HG02798 (cell line): ENCODE data around the gene FNDC3B.
"Not testable (repeated sequence)": the region's sequence is repeated elsewhere in the genome, so short reads cannot be mapped to it uniquely, and the experiment has no call there.

Source experiments
- ATAC-seq: cut with Tn5 transposase; IDR thresholded peaks from one replicate; pipeline ENCODE4 v1.9.1; 2021; ENCODE audit warnings: mild to moderate bottlenecking; ENCODE audit not compliant: unreplicated experiment, poor library complexity

Gene FNDC3B

GRCh38 chr3:172225215-172225707 is 185.9 kb downstream of the FNDC3B start:
- no peak for ATAC-seq

- no peak for ATAC-seq
These were observed 187.5 kb downstream of the FNDC3B start for GRCh38 chr3:172226831-172227230.

GRCh38 chr3:172227340-172228035 is 188.1 kb downstream of the FNDC3B start:
- ATAC-seq, result no peak

GRCh38 chr3:172228036-172228415 is 188.6 kb downstream of the FNDC3B start:
- no peak for ATAC-seq

GRCh38 chr3:172229462-172229861 is 190.1 kb downstream of the FNDC3B start:
- no peak for ATAC-seq

- ATAC-seq, result no peak
These were observed 192.0 kb downstream of the FNDC3B start for GRCh38 chr3:172231318-172231901.

- ATAC-seq, result no peak
These were observed 193.3 kb downstream of the FNDC3B start for GRCh38 chr3:172232579-172233212.

- no peak for ATAC-seq
These were observed 194.3 kb downstream of the FNDC3B start for GRCh38 chr3:172233474-172234277.

- ATAC-seq, result no peak
These were observed 196.3 kb downstream of the FNDC3B start for GRCh38 chr3:172235698-172236097.

GRCh38 chr3:172236771-172237742 is 197.7 kb downstream of the FNDC3B start:
- no peak for ATAC-seq

GRCh38 chr3:172238188-172238587 is 198.8 kb downstream of the FNDC3B start:
- ATAC-seq, result no peak

- ATAC-seq, result no peak
These were observed 199.9 kb downstream of the FNDC3B start for GRCh38 chr3:172239218-172239790.

GRCh38 chr3:172241405-172241804 is 202.0 kb downstream of the FNDC3B start:
- ATAC-seq, result no peak

- ATAC-seq, result not testable (repeated sequence)
These were observed 203.1 kb downstream of the FNDC3B start for GRCh38 chr3:172242471-172242870.

- ATAC-seq, result not testable (repeated sequence)
These were observed 204.0 kb downstream of the FNDC3B start for GRCh38 chr3:172243376-172243775.

GRCh38 chr3:172244011-172244410 is 204.6 kb downstream of the FNDC3B start:
- ATAC-seq, result no peak

- no peak for ATAC-seq
These were observed 205.9 kb downstream of the FNDC3B start for GRCh38 chr3:172245241-172245640.

GRCh38 chr3:172246107-172246844 is 206.9 kb downstream of the FNDC3B start:
- ATAC-seq, result no peak
